ENCODE results near the gene ATP1A3.

GRCh38 chr19:41997121-41997850 lies 3.3 kb upstream of the ATP1A3 start:
- TF ChIP-seq EZH2 (IDR thresholded peaks at IDR 0.05) (no peak), POLR2A (IDR thresholded peaks at IDR 0.05; ENCODE audit: borderline replicate concordance, extremely low read depth, insufficient read depth, insufficient read length) (no peak), ZNF274 (IDR thresholded peaks at IDR 0.05; ENCODE audit: low read depth, low read length) (no peak), EZH2phosphoT487 (IDR thresholded peaks at IDR 0.05; ENCODE audit: borderline replicate concordance) (no peak), SIN3A (IDR thresholded peaks at IDR 0.05; ENCODE audit: low read depth) (no peak), ELF1 (IDR thresholded peaks at IDR 0.05; ENCODE audit: borderline replicate concordance, low read depth) (no peak), CBX3 (IDR thresholded peaks at IDR 0.05; ENCODE audit: low read depth) (no peak)
- TF ChIP-seq, protein P1, sequence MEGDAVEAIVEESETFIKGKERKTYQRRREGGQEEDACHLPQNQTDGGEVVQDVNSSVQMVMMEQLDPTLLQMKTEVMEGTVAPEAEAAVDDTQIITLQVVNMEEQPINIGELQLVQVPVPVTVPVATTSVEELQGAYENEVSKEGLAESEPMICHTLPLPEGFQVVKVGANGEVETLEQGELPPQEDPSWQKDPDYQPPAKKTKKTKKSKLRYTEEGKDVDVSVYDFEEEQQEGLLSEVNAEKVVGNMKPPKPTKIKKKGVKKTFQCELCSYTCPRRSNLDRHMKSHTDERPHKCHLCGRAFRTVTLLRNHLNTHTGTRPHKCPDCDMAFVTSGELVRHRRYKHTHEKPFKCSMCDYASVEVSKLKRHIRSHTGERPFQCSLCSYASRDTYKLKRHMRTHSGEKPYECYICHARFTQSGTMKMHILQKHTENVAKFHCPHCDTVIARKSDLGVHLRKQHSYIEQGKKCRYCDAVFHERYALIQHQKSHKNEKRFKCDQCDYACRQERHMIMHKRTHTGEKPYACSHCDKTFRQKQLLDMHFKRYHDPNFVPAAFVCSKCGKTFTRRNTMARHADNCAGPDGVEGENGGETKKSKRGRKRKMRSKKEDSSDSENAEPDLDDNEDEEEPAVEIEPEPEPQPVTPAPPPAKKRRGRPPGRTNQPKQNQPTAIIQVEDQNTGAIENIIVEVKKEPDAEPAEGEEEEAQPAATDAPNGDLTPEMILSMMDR (IDR thresholded peaks at IDR 0.05 in 2 of 3, conservative IDR thresholded peaks at IDR 0.05 in 1 of 3; ENCODE audit: borderline replicate concordance in 1 of 3, insufficient read depth in 1 of 3, low read depth in 2 of 3, low read length in 2 of 3): no peak
